H9 (cell line): ENCODE data around the gene CEP89. TPM values are rescaled to one million over a fixed set of nuclear protein-coding genes. Genes with fewer than 3 reads are reported as not detected.
"Not testable (repeated sequence)": the region's sequence is repeated elsewhere in the genome, so short reads cannot be mapped to it uniquely, and the experiment has no call there.

Experiments
- DNase-seq: peaks from one replicate; pipeline ENCODE4 v3.0.0-alpha.2; 2017
- H2AFZ ChIP-seq: one replicate; pipeline ENCODE4 v1.6.1; 2013; ENCODE audit warnings: mild to moderate bottlenecking, low read length, control low read depth, moderate library complexity
- H2AK5ac ChIP-seq: 2 replicates; pipeline ENCODE4 v1.6.1; 2013; ENCODE audit warnings: low read length, control low read depth, mixed read lengths; ENCODE audit not compliant: insufficient read length
- H2BK120ac ChIP-seq: one replicate; pipeline ENCODE4 v1.6.1; 2013; ENCODE audit warnings: low read depth, mild to moderate bottlenecking, low read length, control low read depth, inconsistent platforms; ENCODE audit not compliant: poor library complexity, severe bottlenecking
- H2BK12ac ChIP-seq: 2 replicates; pipeline ENCODE4 v1.6.1; 2013; ENCODE audit warnings: low read length, control low read depth, mixed read lengths, low read depth; ENCODE audit not compliant: insufficient read length
- H2BK15ac ChIP-seq: 2 replicates; pipeline ENCODE4 v1.6.1; 2013; ENCODE audit warnings: low read depth, low read length, control low read depth
- H2BK20ac ChIP-seq: one replicate; pipeline ENCODE4 v1.6.1; 2013; ENCODE audit warnings: low read depth, mild to moderate bottlenecking, low read length, control low read depth, inconsistent platforms; ENCODE audit not compliant: poor library complexity, severe bottlenecking
- H2BK5ac ChIP-seq: 2 replicates; pipeline ENCODE4 v1.6.1; 2013; ENCODE audit warnings: low read length, control low read depth, mixed read lengths; ENCODE audit not compliant: insufficient read length
- H3K14ac ChIP-seq: 2 replicates; pipeline ENCODE4 v1.6.1; 2013; ENCODE audit warnings: low read length, control low read depth; ENCODE audit not compliant: insufficient read depth
- H3K18ac ChIP-seq: 2 replicates; pipeline ENCODE4 v1.6.1; 2013; ENCODE audit warnings: low read depth, mild to moderate bottlenecking, mixed read lengths, low read length, control low read depth; ENCODE audit not compliant: insufficient read length
- H3K23ac ChIP-seq: 2 replicates; pipeline ENCODE4 v1.6.1; 2013; ENCODE audit warnings: low read length, control low read depth, mixed read lengths, low read depth; ENCODE audit not compliant: insufficient read length
- H3K23me2 ChIP-seq: 2 replicates; pipeline ENCODE4 v1.6.1; 2013; ENCODE audit warnings: low read depth, mild to moderate bottlenecking, mixed read lengths, low read length, control low read depth; ENCODE audit not compliant: insufficient read length, poor library complexity, severe bottlenecking
- H3K27ac ChIP-seq: 2 replicates; pipeline ENCODE4 v1.5.1; 2013; ENCODE audit warnings: low read length, control low read depth, mixed read lengths, low read depth; ENCODE audit not compliant: insufficient read length
- H3K27me3 ChIP-seq: 2 replicates; pipeline ENCODE4 v1.6.1; 2013; ENCODE audit warnings: low read length, control low read depth, inconsistent platforms; ENCODE audit not compliant: insufficient read depth
- H3K4ac ChIP-seq: 2 replicates; pipeline ENCODE4 v1.6.1; 2013; ENCODE audit warnings: low read depth, mild to moderate bottlenecking, control low read depth, inconsistent platforms, low read length, moderate library complexity
- H3K4me1 ChIP-seq: 2 replicates; pipeline ENCODE4 v1.6.1; 2013; ENCODE audit warnings: low read length, control low read depth, inconsistent platforms; ENCODE audit not compliant: insufficient read depth
- H3K4me2 ChIP-seq: 2 replicates; pipeline ENCODE4 v1.6.1; 2013; ENCODE audit warnings: low read length, control low read depth, mixed read lengths; ENCODE audit not compliant: insufficient read length, insufficient read depth
- H3K56ac ChIP-seq: 2 replicates; pipeline ENCODE4 v1.6.1; 2013; ENCODE audit warnings: low read depth, mild to moderate bottlenecking, mixed read lengths, low read length, control low read depth; ENCODE audit not compliant: insufficient read length
- H3K79me1 ChIP-seq: 2 replicates; pipeline ENCODE4 v1.6.1; 2013; ENCODE audit warnings: low read depth, mild to moderate bottlenecking, moderate library complexity, low read length, control low read depth, inconsistent platforms; ENCODE audit not compliant: insufficient read depth, poor library complexity, severe bottlenecking
- H3K79me2 ChIP-seq: 2 replicates; pipeline ENCODE4 v1.6.1; 2013; ENCODE audit warnings: low read length, control low read depth, inconsistent platforms; ENCODE audit not compliant: insufficient read depth
- H3K9ac ChIP-seq: 2 replicates; pipeline ENCODE4 v1.6.1; 2013; ENCODE audit warnings: low read length, control low read depth, mixed read lengths; ENCODE audit not compliant: insufficient read length; ENCODE audit errors: extremely low read depth
- H3K9me3 ChIP-seq: one replicate; pipeline ENCODE4 v1.6.1; 2013; ENCODE audit warnings: low read depth, low read length, inconsistent platforms; ENCODE audit not compliant: control insufficient read depth
- H3T11ph ChIP-seq: one replicate; pipeline ENCODE4 v1.6.1; 2013; ENCODE audit warnings: mild to moderate bottlenecking, low read length, control low read depth, inconsistent platforms
- H4K20me1 ChIP-seq: one replicate; pipeline ENCODE4 v1.6.1; 2013; ENCODE audit not compliant: control insufficient read depth, insufficient read length, insufficient read depth
- H4K5ac ChIP-seq: 2 replicates; pipeline ENCODE4 v1.6.1; 2013; ENCODE audit warnings: low read depth, mild to moderate bottlenecking, mixed read lengths, low read length, control low read depth; ENCODE audit not compliant: insufficient read length
- H4K8ac ChIP-seq: replicated peaks from 2 replicates; pipeline ENCODE4 v1.6.1; 2013; ENCODE audit warnings: low read length, control low read depth, mixed read lengths, low read depth; ENCODE audit not compliant: insufficient read length
- H4K91ac ChIP-seq: 2 replicates; pipeline ENCODE4 v1.6.1; 2013; ENCODE audit warnings: low read depth, mild to moderate bottlenecking, moderate library complexity, mixed read lengths, low read length, control low read depth; ENCODE audit not compliant: insufficient read length
- H3K27ac Mint-ChIP-seq, 3 experiments: 2 replicates in 2 of 3; 3 replicates in 1 of 3; pipeline ENCODE4 v1.8.0; 2020 to 2021; ENCODE audit warnings: mixed read lengths in 3 of 3, mild to moderate bottlenecking in 1 of 3, moderate library complexity in 1 of 3
- H3K27me3 Mint-ChIP-seq: 2 replicates; pipeline ENCODE4 v1.8.0; 2021; ENCODE audit warnings: low read depth, mild to moderate bottlenecking, moderate library complexity, mixed read lengths
- H3K36me3 Mint-ChIP-seq, 3 experiments: 2 replicates in 2 of 3; 3 replicates in 1 of 3; pipeline ENCODE4 v1.8.0; 2020 to 2021; ENCODE audit warnings: low read depth in 3 of 3, mixed read lengths in 3 of 3; ENCODE audit not compliant: insufficient read depth in 1 of 3
- H3K4me1 Mint-ChIP-seq, 2 experiments: 2 replicates each; pipeline ENCODE4 v1.8.0; 2020; ENCODE audit warnings: mixed read lengths in 2 of 2
- H3K4me3 Mint-ChIP-seq, 2 experiments: 2 replicates in 1 of 2; 3 replicates in 1 of 2; pipeline ENCODE4 v1.8.0; 2020 to 2021; ENCODE audit warnings: mild to moderate bottlenecking in 2 of 2, mixed read lengths in 2 of 2, moderate library complexity in 1 of 2
- H3K9me3 Mint-ChIP-seq, 2 experiments: 2 replicates in 1 of 2; 3 replicates in 1 of 2; pipeline ENCODE4 v1.8.0; 2020; ENCODE audit warnings: mild to moderate bottlenecking in 2 of 2, mixed read lengths in 2 of 2, moderate library complexity in 1 of 2
- CTCF ChIP-seq: fragments of 200-600 bp; sonication (generic); conservative IDR thresholded peaks from 3 replicates; pipeline ENCODE4 v1.8.0; 2021; ENCODE audit warnings: antibody characterized with exemption, mild to moderate bottlenecking
- WGBS: extraction: QIAGEN DNeasy Blood & Tissue Kit; methylation state at CpG from one replicate; pipeline ENCODE4 v1.1.7; 2013; ENCODE audit warnings: missing lambda C conversion rate, low lambda C conversion rate, mixed read lengths; ENCODE audit not compliant: insufficient read length; ENCODE audit errors: extremely low coverage; 5-methylcytosine and 5-hydroxymethylcytosine counted together
- total RNA-seq: library from RNA; stranded (reverse); gene quantifications from 2 replicates; pipeline ENCODE4 v1.2.1, GENCODE V29; 2021

CEP89 gene
- total RNA-seq, 1 experiment from 2014 or later, result 22.1 TPM

- Histone ChIP-seq H3K56ac (no peak overlapping the region), H3K23ac (no peak overlapping the region), H2BK15ac (no peak overlapping the region), H2BK5ac (no peak overlapping the region), H3K4me1 (no peaks in the 10 kb centered on the region), H3K27ac (no peak overlapping the region), H3K18ac (no peak overlapping the region), H3K79me1 (no peaks in the 10 kb centered on the region), H2BK20ac (no peak overlapping the region), H4K8ac (no peak overlapping the region), H2BK12ac (no peak overlapping the region), H3K27me3 (no peaks in the 10 kb centered on the region), H3K14ac (no peak overlapping the region), H3K9ac (no peak overlapping the region), H4K91ac (no peak overlapping the region), H3T11ph (no peak overlapping the region), H2BK120ac (no peak overlapping the region), H3K79me2 (no peaks in the 10 kb centered on the region), H2AFZ (no peak overlapping the region), H2AK5ac (no peak overlapping the region), H3K23me2 (no peaks in the 10 kb centered on the region), H3K4me2 (no peak overlapping the region), H3K9me3 (no peaks in the 10 kb centered on the region), H3K4ac (no peak overlapping the region), H4K5ac (no peak overlapping the region), H4K20me1 (no peaks in the 10 kb centered on the region)
- no peaks in the 10 kb centered on the region for H3K36me3 Mint-ChIP-seq
- H3K27me3 Mint-ChIP-seq, result no peaks in the 10 kb centered on the region
- no peak overlapping the region for H3K27ac Mint-ChIP-seq
- peaks cover 2% of the 10 kb centered on the region in 2 experiments; a peak in 3 of 5 replicates for H3K9me3 Mint-ChIP-seq
- no peak for DNase-seq
- no peaks in the 10 kb centered on the region for H3K4me1 Mint-ChIP-seq
- no peak for TF ChIP-seq CTCF
- no CpG with 5 or more reads among the region's 6 CpGs for whole genome bisulfite sequencing
- H3K4me3 Mint-ChIP-seq, result no peak overlapping the region
Measured at GRCh38 chr19:32852216-32852615, 119.5 kb downstream of the CEP89 start.

- not testable (repeated sequence) for H3K23me2 ChIP-seq, H3T11ph ChIP-seq, H3K79me2 ChIP-seq, H3K4me1 ChIP-seq, H3K9ac ChIP-seq, H3K23ac ChIP-seq, H3K14ac ChIP-seq, H2AK5ac ChIP-seq, H3K27ac Mint-ChIP-seq, H3K56ac ChIP-seq, H3K9me3 ChIP-seq, H2AFZ ChIP-seq, H3K4me1 Mint-ChIP-seq, H4K91ac ChIP-seq, H4K20me1 ChIP-seq, DNase-seq, H4K5ac ChIP-seq, H3K27me3 ChIP-seq, H2BK12ac ChIP-seq, H2BK15ac ChIP-seq, H3K27ac ChIP-seq, H3K4ac ChIP-seq, H3K79me1 ChIP-seq, H3K27me3 Mint-ChIP-seq, H2BK5ac ChIP-seq, H3K4me3 Mint-ChIP-seq, H2BK120ac ChIP-seq, H4K8ac ChIP-seq, H3K4me2 ChIP-seq, H3K18ac ChIP-seq, H2BK20ac ChIP-seq
- peaks cover 6 to 11% (median 8%) of the 10 kb centered on the region in 3 experiments; a peak in 6 of 7 replicates for H3K36me3 Mint-ChIP-seq
- H3K9me3 Mint-ChIP-seq, result peaks cover 25 to 26% of the 10 kb centered on the region in 2 experiments
- WGBS, result no CpG with 5 or more reads among the region's 2 CpGs
Measured at GRCh38 chr19:32848035-32848434, 123.7 kb downstream of the CEP89 start.
